Activated T-cell treated with anti-CD3 and anti-CD28 coated beads for 4 hours (primary cell): Measurements from ENCODE around the gene POGLUT3.
A peak's percentile ranks its signal among the peaks of the same experiment; 100 is the strongest.

Experiments used
- DNase-seq: peaks from one replicate; pipeline ENCODE4 v3.0.0-alpha.2; 2020

The POGLUT3 gene

GRCh38 chr11:108498816-108499408 lies 728 bp upstream of the POGLUT3 start:
- no peak for DNase-seq

- peak; percentile 46 for DNase-seq
Measured at GRCh38 chr11:108497317-108498045, 703 bp downstream of the POGLUT3 start.

GRCh38 chr11:108496643-108497256 lies 1.4 kb downstream of the POGLUT3 start:
- no peak for DNase-seq

- DNase-seq = no peak
Measured at GRCh38 chr11:108495326-108495725, 2.9 kb downstream of the POGLUT3 start.

GRCh38 chr11:108494182-108494581 lies 4.0 kb downstream of the POGLUT3 start:
- DNase-seq = no peak

DNA sequence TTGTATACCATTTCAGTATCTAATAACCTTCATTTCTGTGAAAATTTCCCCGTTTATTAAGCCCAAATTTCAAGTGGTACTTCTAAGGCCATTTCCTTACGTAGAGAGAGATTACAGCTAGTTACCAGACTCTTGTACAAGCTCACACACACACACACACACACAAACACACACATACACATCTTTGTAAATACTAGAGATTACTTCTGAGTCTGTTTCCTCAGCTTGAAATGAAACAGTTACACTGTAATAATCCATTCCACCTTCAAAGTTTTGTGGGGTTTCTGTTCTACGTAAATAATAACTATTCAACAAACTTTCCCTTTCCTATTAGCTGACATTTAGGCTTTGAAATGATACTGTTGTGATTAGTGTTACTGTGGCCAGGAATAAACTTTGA lies 6.2 kb downstream of the POGLUT3 start:
- DNase-seq = no peak

GRCh38 chr11:108486828-108487227 lies 11.4 kb downstream of the POGLUT3 start:
- no peak for DNase-seq

- no peak for DNase-seq
Measured at GRCh38 chr11:108486331-108486730, 11.9 kb downstream of the POGLUT3 start.

DNA sequence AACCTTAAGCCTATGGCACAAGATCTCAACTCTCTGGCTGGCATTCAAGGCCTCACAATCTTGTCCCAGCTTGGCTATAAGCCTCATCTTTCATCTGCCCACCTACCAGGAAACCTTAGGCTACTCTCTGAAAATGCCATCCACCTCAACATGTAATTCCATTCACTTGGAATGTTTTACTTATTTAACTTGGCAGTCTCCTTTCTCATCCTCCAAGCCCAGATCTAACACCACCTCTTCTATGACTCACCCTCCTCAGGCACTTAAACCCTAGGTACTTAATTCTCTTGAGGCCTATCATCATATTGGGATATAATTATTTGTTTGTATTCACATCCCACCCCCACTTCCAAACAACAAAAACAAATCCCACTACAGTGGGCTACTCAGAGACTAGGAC lies 15.0 kb downstream of the POGLUT3 start:
- DNase-seq = no peak

DNA sequence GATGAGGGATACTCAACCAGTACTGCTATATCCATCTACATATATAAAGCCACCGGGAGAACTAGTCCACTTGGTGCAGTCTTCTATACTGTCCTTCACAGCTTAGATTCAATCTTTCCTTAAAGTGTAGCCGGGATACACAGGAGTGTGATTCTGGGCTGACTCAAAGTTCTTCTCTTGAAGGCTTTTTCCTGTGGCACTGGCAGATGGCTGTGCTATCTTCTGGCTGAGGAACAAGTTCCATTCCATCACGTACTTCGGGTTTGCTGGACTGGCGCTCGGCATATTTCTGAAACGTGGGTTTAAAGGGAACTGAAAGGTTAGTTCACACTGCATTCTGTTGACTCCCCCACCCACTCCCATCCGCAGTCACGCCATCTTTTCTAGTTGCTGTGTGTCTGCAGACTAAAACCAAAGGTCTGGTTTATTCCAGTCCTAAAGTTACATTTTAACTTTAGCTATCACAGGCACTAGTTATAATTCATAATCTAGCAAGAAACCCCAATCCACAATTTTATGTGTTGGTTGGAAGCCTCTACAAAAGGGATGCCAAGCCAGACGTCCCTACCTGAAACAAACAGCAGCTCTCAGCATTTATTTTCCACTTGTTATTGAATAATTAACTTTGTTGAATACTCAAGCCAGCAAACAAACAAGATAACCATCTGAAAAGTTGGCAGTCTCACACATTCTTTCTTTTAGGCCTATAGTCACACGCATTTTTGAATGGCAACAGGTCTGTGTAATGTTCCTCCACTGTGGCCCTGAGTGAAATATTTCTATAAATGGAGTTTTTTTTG lies 23.3 kb downstream of the POGLUT3 start:
- DNase-seq = no peak

DNA sequence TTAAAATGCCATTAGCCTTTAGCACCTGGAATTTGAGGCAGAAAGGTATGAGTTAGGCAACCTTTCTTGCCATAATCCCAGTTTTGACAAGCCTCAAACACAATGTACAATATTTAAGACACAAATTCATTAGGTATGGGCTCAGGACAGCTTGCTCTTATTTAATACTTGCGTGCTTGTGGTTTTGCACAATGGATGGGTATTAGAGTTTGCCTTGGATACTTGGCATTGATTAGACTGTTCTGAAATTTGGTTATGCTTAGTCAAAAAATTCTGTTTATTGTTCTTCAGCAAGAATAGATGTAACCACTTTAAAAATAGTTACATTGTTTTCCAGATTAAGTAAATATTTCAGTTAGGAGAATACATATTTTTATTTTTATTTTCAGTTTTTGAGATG lies 25.5 kb downstream of the POGLUT3 start:
- DNase-seq = no peak

DNA sequence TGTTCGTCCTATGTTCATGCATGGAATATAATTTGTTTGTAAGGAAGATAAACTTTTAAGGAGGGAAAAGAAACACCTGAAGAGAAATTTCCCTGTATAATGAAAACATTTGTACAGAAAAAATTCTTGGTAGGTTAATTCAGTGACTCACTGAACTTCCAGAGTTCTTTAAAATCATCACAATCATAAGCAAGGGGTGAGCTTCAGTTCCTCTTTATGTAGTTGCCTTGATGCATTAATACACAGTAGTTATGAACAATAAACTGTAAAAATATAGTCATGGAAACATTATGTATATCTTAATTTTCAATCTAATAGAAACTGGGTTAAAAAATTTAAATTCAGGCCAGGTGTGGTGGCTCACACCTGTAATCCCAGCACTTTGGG lies 29.7 kb downstream of the POGLUT3 start:
- no peak for DNase-seq

- DNase-seq = peak; percentile 93
Measured at GRCh38 chr11:108467091-108467823, 30.9 kb downstream of the POGLUT3 start, which contains the start of gene C11orf65. TSS of gene C11orf65 (minus strand) at chr11:108467529. CDS start at chr11:108461559, 5,970 bp downstream.

DNA sequence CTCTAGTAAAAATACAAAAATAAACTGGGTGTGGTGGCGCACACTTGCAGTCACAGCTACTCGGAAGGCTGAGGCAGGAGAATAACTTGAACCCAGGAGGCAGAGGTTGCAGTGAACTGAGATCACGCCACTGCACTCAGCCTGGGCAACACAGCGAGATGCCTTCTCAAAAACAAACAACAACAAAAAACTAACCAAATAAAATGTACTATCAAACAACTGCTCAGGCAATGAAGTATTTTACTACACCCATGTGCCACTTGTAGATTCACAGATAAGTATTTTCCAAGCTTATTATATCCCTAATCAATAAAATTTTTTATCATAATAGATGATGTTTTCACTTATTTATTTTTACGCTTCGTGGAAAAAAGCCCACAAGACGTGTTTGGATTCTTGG lies 31.8 kb downstream of the POGLUT3 start:
- DNase-seq = no peak

GRCh38 chr11:108453207-108453835 lies 44.9 kb downstream of the POGLUT3 start:
- DNase-seq = no peak
